Measurements from ENCODE around the gene ARHGEF4.
A peak's percentile ranks its signal among the peaks of the same experiment; 100 is the strongest.

Gene ARHGEF4

DNA sequence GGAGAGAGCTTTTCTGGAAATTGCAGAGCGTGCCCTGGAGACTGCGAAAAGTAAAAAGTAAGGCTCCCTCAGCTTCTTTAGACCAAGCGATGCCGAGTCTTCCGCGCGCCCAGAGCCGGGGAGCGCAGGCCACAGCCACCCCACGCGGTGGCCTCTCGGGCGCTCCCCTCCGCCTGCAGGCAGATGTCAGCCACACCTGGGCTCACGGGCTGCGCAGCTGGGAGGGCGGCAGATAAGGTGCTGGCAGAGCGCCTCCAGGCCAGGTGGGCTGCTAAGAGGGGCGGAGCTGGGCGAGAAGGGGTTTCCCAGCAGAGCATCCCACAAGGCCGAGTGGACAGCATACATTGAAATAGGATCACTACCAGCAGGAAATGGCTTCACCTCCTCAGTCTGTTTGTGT lies 81.7 kb downstream of the ARHGEF4 start:
- DNase-seq (ENCODE audit: low read depth in 2 of 2): no peak

DNA sequence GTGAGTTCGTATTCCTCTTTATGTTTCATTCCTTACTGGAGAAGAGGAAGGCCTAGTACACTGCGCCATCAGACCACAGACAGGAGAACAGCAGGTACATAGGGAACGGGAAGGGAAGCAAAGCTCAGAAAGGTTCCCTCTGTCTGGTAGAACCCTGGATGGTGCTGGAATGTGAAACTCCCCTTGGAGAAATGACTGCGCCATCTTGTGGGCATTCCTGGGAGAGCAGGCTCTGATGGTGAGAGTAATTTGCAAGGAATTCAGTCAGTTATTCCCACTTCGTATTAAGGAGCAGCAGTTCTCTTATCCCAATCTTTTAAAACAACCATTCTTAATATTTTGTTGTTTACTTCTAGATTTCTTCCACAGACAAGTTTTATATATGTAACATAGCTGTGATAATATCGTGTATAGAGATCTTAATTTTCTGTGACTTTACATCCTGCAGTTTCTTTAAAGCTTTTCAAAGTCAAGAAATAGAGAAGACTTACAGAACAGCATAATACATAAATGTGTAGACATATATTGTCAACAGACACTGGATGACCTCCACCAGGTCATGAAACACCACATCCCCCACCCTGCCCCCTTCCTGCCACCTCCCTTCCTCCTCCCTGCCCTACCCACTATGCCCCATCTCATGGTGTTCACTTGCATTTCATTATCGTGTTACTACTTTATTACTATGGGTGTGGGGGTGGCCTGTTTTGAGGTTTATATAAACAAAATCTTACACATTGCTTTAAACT lies 83.9 kb downstream of the ARHGEF4 start:
- peak; percentile 47 to 52 for DNase-seq (ENCODE audit: low read depth in 2 of 2)

DNA sequence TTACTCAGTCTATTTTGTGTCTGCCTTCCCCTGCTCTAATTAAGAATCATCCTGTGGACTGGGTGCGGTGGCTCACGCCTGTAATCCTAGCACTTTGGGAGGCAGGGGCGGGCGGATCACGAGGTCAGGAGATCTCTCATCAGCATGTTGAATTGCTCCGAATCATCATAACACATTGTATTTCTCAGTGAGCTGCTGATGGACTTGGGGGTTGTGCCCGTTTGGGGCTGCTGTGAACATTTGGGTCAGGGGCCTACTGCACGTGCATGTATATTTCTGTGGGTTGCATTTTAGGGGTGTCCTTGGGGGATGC lies 84.4 kb downstream of the ARHGEF4 start:
- DNase-seq (ENCODE audit: low read depth in 2 of 2): no peak

DNA sequence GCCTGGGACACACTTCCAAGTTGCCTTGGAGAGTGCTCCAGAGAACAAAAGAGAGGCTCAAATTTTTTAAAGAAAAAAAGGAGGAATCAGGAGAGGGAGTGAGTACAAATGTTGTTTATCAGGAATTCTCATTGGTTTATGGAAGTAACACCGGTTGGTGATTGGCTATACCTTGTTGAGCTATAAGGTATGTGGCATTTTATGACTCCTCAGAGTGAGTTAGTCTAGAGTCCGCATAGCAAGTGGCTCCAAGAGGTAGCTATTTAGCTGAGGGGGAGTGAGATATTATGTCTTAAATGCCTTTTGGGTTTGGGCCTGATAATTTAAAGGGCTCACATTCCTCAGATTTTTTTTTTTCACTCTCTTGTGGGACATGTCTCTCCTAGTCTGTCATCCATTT lies 85.7 kb downstream of the ARHGEF4 start:
- no peak for DNase-seq (ENCODE audit: low read depth in 2 of 2)

DNA sequence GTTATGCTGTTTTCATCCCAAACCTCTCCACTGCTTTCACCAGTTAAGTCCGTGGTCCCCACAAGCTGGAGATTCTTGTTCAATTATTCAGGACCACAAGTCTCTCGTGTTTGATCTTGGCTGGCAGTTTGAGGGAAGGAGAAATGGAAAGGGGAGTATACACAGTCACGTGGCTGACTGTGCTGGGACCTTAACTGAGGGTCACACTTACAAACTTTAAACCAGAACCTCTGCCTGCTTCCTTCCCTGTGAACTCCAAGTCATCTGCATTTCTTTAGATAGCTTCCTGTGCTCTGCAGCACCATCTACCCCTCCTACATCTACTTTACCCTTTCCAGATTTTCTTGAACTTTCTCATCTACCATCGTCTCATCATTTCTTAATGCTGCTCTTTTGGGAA lies 91.7 kb downstream of the ARHGEF4 start:
- no peak for DNase-seq (ENCODE audit: low read depth in 2 of 2)

DNA sequence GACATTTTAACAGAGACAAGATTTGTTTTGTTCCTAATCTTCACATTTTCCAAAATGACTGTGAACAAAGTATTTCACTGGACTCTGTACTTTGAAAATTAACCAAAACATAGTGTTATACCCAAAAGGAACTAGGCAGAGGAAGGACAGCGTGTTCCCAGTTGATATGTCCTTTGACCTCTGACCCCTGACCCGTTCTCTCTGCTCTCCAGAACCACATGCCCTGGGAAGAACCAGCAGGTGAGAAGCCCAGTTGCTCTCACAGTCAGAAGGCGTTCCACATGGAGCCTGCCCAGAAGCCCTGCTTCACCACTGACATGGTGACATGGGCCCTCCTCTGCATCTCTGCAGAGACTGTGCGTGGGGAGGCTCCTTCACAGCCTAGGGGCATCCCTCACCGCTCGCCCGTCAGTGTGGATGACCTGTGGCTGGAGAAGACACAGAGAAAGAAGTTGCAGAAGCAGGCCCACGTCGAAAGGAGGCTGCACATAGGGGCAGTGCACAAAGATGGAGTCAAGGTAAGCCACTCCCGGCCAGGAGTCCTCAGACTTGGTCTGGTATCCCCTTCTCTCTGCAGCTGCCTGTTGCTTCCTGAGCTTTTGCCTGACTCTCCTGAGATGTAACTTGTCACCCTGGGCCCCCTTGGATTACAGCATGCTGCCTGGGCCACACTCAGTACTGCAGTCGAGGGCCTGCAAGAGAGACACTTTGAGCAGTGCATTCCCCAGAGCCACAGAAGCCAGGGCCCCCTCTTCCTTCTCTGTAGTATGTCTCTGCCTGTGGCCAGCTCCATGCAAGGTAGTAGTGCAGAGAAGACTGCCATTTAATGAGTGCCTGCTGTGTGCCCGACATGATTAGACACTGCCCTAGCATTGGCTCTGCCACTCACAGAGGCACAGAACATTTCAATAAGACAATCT lies 94.3 kb downstream of the ARHGEF4 start:
- DNase-seq (ENCODE audit: low read depth in 2 of 2): no peak

DNA sequence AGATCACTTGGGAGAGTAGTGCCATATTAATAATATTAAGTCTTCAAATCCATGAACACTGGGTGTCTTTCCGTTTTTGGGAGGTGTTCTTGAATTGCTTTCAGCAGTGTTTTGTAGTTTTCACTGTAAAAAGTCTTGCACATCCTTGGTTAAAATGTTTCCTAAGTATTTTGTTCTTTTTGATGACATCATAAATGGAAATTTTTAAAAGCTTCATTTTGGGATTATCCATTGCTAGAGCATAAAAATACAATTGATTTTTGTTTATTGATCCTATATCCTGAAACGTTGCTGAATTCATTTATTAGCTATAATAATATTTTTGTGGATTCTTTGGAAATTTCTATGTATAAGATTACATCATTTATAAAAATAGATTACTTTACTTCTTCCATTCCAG lies 96.8 kb downstream of the ARHGEF4 start:
- DNase-seq (ENCODE audit: low read depth in 2 of 2): no peak

DNA sequence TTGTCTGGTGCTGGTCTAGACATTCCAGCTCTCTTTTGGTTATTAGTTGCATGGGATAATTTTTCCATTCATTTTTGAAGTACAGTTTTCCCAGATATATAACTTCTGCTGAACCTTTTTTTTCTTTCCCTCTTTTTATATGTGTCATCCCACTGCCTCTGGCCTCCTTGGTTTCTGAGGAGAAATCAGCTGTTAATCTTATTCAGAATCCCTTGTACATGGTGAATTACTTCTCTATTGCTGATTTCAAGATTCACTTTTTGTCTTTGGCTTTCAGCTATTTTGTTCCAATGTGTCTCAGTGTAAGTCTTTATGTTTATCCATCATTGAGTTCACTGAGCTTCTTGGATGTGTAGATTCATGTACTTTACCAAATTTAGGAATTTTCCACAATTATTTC lies 99.7 kb downstream of the ARHGEF4 start:
- DNase-seq (ENCODE audit: low read depth in 2 of 2): no peak

DNA sequence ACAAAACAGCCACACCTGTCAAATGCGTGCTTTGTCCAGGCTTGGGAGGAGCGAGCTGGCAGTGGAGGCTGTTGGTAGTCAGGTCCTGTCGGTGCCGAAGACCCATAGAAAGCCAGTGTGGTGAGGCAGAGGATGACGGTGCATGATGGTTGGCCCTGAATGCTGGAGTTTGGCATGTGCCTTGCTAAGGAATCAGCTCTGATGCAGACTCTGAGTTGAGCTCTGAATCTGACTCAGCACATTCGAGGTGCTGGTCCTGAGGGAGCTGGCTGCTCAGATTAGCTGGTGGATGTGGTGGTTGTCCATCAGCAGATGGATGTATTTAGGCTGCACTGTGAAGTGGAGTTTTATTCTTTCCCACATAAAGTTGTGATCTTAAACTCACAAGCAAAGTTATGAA lies 111.3 kb downstream of the ARHGEF4 start:
- no peak for DNase-seq (ENCODE audit: low read depth in 2 of 2)

DNA sequence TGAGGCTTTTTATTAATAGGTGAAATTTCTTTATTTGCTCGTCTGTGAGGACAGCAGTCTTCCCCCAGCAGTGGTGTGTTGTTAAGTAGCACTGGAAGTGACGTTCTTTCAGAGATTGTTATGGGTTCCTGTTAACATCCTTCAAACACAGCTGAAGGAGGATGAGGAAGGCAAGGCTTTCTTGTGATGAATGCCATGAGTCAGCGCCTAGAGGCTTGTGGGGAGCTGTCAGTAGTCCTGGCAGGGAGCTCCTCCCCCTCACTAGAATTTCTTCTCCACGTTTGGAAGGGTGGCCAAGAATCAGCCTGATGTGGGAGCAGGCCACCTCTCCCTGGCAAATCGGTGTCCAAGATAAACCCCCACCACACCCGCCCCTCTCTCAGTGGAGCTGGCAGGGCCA lies 113.2 kb downstream of the ARHGEF4 start:
- DNase-seq (ENCODE audit: low read depth in 2 of 2): no peak

DNA sequence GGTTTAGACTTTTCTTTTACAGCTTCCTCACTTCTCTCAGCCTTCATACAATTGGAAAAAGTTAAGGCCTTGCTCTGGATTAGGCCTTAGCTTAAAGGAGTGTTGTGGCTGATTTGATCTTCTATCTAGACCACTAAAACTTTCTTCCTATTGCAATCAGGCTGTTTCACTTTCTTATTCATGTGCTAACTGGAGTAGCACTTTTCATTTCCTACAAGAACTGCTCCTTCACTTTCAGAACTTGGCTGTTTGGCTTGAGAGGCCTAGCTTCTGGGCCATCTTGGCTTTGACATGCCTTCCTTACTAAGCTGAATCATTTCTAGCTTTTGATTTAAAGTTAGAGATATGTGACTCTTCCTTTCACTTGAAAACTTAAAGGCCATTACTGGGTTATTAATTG lies 114.3 kb downstream of the ARHGEF4 start:
- no peak for DNase-seq (ENCODE audit: low read depth in 2 of 2)

DNA sequence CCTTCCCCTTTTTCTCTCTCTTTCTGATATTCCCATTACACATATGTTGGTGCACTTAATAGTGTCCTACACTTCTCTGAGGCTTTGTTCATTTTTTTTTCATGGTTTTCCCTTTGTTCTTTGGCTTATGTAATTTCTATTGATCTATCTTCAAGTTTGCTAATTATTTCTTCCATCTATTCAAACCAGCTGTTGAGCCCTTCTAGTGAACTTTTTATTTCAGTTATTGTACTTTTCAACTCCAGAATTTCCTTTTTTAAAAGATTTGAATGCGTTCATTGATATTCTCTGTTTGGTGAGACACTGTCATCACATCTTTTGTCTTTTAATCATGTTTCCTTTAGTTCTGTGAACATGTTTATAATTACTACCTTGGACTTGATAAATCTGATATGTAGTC lies 118.2 kb downstream of the ARHGEF4 start:
- DNase-seq (ENCODE audit: low read depth in 2 of 2): no peak

DNA sequence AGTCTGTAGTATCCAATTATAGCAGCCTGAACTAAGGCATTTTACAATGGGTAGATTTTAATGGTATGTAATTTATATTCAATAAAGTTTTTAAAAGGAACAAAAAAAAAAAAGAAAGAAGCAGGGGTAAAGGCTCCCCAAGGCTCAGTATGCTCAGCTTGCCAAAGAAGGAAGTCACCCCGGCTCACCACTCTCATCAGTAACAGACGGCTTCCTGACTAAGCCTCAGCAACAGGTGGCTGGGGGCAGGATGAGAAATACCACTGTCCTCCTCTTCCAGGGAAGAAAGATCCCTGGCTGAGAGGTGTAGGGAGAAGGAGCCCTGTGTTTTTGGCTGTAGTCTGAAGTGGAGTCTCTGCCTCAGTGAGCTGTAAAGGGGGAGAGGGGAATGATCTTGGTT lies 121.2 kb downstream of the ARHGEF4 start:
- no peak for DNase-seq (ENCODE audit: low read depth in 2 of 2)

DNA sequence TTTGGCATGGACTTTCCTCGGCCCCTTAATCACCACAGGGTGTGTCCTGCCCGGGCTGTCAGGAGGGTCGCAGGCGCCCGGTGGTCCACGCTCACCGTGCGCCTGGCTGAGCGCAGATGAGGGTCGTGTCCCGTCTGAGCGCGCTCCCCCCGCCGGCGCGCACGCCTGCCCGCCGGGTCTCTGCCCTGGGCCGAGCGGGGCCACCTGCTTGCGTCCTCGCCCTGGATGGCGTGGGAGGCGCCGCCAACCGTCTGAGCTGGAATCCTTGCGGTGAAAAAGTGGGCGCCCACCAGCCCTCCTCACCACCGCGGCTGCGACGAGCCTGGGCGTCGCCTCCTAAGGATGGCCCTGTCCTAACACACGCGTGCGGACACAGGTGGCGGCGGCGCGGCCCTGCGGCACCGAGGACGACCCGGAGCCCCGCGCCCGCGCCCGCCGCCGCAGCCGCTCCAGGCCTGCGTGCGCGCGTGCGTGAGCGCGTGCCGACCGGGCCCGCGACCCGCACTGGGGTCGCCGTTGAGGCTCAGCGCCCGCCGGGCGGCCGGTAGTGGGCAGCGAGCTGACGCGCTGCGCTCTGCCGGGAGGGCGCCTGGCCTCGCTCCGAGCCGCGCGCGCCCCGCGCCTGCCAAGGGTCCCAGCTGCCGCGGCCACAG lies 126.6 kb downstream of the ARHGEF4 start:
- DNase-seq (ENCODE audit: low read depth in 2 of 2): no peak

DNA sequence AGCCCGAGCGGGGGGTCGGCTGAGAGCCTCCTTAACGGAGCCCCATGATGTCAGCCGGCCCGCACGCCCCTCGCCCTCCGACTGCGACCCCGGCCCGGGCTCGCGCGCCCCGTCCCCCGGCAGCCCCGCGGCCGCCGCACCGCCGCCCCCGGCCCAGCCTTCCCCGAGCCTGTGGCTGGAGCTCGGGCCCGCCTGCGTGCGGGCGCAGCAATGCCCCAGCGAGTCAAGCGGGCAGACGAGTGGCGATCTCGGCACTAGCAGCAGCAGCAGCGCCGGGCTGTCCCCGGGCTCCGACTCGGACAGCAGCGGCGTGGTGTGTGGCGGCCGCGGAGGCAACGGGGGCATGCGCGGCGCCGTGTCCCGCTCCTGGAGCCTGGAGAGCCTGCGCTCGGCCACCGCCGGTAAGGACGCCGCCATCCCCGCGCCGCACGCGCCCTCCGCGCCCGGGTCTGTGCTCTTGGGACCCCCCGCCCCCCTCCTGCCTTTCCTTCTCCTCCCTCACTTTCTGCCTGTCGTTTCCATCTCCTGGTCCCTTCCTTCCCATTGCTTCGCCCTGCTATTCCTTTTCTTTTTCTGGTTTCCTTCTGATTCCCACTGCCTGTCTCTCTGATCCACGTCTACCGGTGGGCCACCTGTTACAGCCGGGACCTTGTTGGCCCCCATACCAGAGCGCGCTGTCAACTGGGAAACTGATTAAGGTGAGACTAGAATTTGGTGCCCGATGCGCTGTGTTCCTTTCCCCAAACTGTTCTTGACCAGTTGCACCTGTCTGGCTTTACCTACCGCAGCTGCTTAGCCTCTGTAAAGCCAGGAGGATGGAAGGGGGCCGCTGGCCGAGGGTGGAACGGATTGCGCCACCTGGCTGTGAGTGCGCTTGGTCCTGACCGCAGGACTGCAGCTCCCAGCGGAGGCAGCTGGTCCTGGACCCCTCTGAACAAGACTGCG lies 127.4 kb downstream of the ARHGEF4 start:
- no peak for DNase-seq (ENCODE audit: low read depth in 2 of 2)

DNA sequence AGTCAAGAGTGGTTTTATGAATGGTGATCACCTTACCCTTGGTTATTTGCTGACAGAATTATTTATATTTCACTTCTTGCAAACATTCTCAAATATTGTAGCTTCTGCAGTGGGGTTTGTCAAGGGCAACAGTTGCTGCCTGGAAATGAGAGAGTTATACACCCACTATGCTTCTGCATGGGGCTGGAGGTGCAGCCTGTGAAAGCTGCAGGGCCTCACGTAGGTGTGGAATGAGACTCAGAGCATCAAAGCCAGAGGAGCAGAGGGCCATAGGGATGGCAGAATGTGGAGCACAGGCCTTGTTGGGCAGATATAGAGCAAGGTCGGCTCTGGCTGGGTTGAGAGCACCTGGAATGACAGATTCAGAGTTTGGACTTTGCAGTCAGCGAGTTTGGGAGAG lies 128.2 kb downstream of the ARHGEF4 start:
- DNase-seq (ENCODE audit: low read depth in 2 of 2): no peak

DNA sequence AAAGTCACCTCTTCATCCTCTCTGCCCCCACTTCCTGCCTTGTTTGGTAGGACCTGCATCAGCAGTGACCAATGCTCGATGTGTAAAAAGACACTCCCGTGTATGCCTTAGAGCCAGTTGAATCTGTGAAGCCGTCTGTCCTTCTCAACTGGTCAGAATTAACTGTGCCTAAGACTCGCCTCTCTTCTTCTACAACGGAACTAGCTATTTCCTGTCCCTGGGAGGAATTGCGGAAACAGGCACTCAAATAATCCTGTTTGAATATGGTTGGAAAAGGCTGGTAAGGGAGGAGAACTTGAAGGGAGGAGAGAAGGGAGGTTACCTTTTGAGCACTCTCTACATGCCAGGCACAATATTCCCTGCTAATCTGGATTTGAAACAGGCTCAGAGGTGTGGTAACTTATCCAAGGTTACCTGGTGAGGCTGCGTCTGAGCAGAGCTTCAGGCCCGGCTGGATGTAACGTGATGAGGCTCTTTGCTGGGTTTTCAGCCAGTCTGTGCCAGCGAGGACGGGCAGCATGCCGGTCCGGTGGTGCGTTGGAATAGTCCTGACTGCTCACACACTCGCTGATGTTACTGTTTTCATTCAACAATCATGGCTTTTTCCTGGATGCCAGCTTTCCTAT lies 129.5 kb downstream of the ARHGEF4 start:
- DNase-seq (ENCODE audit: low read depth in 2 of 2): no peak

DNA sequence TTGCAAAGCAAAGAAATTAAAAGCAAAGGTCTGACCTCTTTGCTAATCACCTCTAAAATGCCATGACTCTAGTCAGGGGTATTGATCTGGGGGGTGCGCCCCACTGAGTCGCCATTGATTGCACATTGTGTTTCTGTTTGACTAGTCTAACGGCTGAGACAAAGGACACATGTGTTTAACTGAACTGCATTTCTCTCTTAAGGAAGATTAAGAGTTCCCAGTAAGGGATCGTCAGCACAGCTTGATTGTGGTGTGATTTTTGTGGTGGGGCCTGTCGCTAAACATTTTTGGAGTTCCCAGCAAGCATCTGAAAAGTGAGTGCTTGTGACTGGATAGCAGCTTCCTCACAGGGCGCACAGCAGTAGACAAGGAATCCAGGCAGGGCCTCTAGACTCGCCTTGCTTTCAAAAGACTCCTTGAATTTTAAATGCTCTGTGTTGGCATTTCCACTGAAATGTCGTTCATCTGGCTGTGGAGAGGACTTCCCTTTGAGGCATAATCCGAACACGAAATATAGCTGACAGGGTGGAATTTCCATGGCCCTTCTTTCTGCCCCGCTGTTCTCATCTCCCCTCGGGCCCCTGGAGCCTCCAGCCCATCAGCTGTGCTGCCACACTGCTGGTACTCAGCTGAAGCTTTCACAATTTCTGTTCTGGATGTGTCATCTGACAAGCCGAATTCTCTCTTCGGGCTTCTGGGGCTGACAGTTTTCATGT lies 130.2 kb downstream of the ARHGEF4 start:
- DNase-seq (ENCODE audit: low read depth in 2 of 2): no peak

DNA sequence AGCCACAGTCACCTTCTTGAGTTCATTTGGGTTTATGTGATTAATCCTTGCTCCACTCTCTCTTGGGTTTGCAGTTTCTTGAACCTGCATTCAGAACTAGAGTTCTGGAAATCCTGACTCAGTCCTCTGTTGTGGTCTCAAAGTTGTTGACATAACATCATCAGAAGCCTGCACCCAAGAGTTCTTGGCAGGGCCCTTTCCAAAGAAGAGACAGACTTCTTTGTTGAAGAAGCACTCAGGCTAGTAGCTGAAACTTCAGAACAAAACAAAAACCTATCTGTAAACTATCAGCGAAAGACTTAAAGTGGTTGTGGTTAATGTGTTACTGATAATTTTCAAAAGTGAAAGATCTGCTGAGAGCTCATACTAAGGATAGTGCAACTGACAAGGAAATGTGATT lies 135.7 kb downstream of the ARHGEF4 start:
- DNase-seq (ENCODE audit: low read depth in 2 of 2): no peak

DNA sequence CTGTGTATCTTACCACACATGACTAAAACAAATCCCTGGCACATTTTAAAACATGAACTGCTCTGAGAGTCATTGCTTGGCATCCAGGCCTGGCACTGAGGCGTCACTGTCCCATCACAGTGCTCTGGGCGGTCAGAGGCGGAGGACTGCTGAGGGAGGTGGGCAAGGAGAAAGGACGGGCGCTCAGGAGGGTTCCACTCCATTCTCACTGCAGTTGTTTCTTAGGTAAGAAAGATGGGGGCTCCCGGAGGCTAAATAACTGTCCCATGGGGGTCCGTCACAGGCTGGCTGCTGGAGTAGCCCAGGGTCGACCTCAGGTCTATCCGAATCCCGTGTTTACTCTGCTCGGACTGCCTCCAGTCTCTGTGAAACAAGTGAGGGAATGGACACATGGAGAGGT lies 139.0 kb downstream of the ARHGEF4 start:
- no peak for DNase-seq (ENCODE audit: low read depth in 2 of 2)

Data from stimulated activated CD4-positive, alpha-beta T cell treated with anti-CD3 and anti-CD28 coated beads, Interleukin-1b, Interleukin-23, amount 100 ng/mL, for 4 hours (primary cell).